HG03103 (cell line): ENCODE measurements around the gene JAKMIP1.
"Not testable (repeated sequence)": the region's sequence is repeated elsewhere in the genome, so short reads cannot be mapped to it uniquely, and the experiment has no call there.

Source experiments
- ATAC-seq: cut with Tn5 transposase; IDR thresholded peaks from one replicate; pipeline ENCODE4 v1.9.1; 2021; ENCODE audit warnings: low read depth; ENCODE audit not compliant: unreplicated experiment

The JAKMIP1 gene

GRCh38 chr4:6022607-6023288, 177.6 kb downstream of the JAKMIP1 start:
- no peak for ATAC-seq

GRCh38 chr4:6021831-6022606, 178.3 kb downstream of the JAKMIP1 start:
- no peak for ATAC-seq

DNA sequence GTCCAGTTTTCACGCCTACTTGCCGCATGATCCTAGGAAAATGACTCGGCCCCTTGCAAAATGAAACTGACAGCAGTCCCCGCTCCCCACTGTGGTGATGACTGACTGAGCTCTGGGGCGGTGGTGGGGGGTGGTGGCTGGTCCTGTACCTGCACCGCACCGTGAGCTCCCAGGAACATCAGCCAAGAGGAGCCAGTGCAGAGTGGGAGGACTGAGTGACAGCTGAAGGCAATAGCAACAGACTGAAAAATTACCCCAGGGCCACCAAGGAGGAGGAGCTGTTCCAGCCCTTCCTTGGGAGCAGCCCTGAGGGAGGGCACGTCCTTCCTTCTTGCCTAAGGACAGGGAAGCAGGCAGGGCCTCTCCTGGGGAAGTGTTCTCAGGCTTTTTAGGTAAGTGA, 179.7 kb downstream of the JAKMIP1 start:
- ATAC-seq, result no peak

- no peak for ATAC-seq
These were observed 180.8 kb downstream of the JAKMIP1 start for GRCh38 chr4:6019316-6020263.

DNA sequence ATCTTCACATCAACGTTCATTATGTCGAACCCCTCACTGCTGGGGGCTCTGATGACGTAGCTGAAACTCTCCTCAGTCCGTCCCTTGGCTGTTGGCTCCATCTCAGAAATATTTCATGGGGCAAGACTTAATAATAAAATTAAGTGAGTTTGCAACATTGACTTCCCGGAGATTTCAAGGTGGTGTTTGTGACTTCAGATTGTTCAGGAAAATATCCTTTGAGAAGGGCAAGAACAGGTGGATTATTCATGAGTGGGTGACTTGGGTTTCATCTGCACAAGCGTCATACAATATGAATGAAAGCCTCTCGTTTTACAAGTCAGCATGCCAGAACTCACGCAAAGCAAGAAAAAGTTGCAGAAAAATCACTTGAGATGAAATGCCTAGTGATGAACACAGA, 182.0 kb downstream of the JAKMIP1 start, which contains the start of gene C4orf50:
Gene C4orf50, minus strand, starts transcription at position 101 of the 400 bp plus-strand sequence.
- ATAC-seq, result no peak

DNA sequence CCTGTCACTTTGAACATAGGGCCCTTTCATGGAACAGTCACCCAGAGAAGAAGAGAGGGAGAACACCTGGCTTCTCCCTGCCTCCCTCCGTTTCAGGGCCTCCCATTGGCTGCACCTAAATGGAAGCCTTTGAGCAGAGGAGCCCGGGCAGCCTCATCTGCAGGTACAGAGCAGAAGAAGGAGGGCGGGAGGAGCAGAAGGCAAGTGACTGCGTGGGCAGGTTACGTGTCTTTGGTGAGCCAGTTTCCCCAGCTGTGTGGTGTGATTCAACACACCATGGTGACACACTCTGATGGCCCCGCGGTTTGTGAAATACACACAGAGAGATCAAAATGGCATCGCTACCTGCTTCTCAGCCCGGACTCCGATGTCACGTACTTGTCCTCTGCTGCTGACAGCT, 182.5 kb downstream of the JAKMIP1 start:
- ATAC-seq, result no peak

DNA sequence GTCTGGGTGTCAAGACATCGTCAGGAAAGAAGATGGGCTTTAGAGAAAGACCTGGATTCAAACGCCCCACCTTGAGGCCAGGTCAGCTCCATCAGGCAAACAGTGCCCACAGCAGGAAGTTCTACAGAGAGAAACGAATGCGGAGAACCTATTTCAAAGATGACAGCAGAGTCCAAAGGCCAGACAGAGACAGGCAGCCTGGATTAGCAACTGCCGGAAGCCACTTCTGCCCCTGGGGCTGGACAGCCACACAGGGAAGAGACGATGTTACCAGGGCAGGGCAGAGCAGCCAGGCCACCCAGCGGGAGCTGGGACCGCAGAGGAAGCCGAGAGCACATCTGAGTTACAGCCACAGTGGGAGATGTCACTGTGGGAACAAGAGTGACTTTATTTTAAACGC, 183.3 kb downstream of the JAKMIP1 start:
- ATAC-seq, result no peak

DNA sequence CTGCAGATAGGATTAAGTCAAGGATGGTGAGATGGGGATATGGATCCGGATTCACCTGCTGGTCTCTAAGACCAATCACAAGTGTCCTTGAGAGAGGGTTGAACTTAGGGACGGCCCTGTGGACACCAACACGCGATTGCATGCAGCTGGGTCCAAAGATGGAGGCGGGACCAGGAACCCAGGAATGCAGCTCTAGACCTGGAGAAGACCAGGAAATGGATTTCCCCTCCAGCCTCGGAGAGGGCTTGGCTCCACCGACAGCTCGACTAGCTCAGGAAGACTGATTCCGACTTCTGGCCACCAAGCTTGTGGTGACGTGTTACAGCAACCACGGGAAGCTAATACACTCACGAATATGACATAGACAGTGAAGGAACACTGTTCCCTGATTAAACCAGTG, 186.8 kb downstream of the JAKMIP1 start:
- no peak for ATAC-seq

GRCh38 chr4:6012200-6012599, 188.1 kb downstream of the JAKMIP1 start:
- ATAC-seq, result no peak

DNA sequence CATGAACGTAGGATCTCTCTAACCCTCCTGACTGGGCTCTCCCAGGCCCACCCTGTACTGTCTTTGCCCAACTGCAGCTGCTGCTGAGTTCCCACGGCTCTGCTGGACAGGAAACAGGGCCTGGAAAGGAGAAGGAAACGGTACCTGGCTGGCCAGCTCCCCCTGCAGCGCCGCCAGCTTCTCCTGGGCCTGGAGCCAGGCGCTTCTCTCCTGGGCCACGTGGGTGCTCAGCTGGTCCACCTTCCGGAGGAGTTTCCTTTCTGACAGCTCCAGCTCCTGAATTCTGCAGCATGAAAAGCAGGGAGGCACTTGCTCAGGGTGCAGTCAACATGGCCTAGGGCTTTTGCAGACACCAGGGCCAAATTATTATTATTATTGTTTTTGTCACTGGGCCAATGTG, 188.7 kb downstream of the JAKMIP1 start:
- no peak for ATAC-seq

DNA sequence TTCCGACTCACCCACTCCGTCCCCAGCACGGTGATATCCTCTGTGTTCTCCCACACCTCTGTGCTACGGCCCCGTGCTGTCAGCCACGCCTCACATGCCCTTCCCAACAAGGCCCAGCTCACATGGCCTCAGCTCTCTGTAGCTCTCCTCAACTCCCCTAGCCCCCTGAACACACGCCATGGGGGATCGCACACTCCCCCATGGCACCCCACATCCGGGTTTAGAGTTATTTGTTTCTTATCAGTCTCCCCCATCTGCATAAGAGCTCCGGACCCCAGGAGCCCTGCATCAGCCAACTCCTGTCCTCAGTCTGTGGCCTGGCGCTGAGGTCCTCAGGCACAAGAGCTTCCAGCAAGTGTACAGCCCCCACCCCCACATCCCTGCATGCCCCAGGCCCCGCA, 189.1 kb downstream of the JAKMIP1 start:
- ATAC-seq, result no peak

DNA sequence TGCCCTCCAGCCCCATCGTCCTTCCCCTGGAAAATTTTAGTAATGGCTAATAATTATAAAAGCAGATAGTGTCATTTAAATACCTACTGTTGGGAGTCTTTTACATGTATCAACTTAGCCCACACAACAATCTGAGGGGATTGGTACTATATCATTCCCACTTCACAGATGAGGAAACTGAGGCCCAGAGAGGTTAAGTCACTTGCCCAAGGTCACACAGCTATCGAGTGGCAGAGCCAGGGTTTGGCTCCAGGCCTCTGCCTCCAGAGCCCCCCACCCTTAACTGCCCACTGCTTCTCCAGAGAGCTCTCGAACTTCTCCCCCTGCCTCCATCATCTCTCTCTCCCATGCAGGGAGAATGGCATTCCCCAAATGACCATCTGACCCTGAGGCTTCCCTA, 189.6 kb downstream of the JAKMIP1 start:
- ATAC-seq, result no peak

- ATAC-seq, result no peak
These were observed 190.9 kb downstream of the JAKMIP1 start for GRCh38 chr4:6009452-6009851.

DNA sequence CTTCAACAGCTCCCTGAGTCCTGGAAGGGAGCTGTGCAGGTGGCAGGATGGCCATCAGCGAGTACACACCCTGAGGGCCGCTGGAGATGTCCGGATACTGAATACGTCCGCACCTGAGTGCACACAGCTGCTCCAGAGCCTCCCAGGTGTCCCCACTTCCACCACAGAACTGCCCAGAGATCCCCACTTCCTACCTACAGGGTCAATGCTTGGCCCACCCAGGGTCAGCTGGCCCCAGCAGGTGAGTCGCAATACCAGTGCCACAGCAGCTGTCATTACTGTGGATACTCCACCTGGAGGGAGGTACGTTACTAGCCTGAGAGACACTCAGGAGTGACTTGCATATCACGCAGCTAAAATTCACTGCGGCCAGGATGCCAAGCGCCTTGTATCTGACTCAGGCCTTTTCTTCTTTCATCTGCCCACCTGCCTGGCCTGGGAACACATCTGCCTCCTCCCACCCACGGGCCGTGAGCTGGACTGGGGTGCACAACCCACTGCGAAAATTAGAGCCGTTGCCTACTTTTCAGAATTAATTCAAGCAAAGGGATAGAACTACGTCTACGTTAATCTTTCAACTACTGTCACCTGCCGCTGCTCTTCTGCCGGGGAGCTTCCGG, 191.5 kb downstream of the JAKMIP1 start:
- ATAC-seq, result no peak

DNA sequence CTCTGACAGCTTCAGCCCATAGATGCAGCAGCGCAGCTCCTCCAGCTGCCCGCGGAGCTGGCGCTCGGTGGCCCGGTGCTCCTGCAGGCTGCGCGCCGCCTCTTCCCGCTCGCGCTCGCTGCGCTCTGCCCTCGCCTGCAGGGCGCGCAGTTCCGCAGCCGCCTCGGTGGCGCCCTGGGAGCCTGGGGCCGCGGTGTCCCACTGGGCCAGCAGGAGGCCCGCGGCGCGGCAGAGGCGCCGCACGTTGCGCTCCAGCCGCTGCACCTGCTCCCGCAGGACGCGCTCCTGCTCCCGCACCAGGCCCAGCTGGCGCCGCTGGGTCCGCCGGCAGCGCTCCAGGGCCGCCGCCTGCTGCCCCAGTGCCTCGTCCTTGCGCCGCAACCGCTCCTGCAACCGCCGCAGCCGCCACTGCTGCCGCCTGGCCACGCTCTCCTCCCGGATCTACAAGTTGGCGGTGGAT, 192.2 kb downstream of the JAKMIP1 start:
- ATAC-seq, result no peak

GRCh38 chr4:6005175-6005574, 195.2 kb downstream of the JAKMIP1 start:
- ATAC-seq, result no peak

GRCh38 chr4:6003485-6003884, 196.9 kb downstream of the JAKMIP1 start:
- ATAC-seq, result not testable (repeated sequence)

- no peak for ATAC-seq
These were observed 197.4 kb downstream of the JAKMIP1 start for GRCh38 chr4:6002926-6003325.

DNA sequence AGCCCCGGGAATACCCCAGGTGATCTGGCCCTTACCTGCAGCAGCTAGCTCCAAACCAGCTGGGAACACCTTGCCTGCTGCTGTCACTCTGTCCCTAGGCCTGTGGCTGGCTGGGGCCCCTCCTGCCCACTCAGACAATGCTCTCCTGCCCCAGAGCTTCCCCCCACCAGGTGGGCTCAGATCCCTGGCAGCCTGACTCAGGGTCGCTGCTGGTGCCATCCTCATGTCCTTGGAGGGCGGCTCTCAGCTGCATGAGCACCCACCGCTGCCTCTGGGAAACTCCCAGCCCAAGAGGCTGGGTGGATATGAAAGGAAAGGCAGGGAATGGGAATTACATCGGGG, 197.9 kb downstream of the JAKMIP1 start:
- ATAC-seq, result no peak

DNA sequence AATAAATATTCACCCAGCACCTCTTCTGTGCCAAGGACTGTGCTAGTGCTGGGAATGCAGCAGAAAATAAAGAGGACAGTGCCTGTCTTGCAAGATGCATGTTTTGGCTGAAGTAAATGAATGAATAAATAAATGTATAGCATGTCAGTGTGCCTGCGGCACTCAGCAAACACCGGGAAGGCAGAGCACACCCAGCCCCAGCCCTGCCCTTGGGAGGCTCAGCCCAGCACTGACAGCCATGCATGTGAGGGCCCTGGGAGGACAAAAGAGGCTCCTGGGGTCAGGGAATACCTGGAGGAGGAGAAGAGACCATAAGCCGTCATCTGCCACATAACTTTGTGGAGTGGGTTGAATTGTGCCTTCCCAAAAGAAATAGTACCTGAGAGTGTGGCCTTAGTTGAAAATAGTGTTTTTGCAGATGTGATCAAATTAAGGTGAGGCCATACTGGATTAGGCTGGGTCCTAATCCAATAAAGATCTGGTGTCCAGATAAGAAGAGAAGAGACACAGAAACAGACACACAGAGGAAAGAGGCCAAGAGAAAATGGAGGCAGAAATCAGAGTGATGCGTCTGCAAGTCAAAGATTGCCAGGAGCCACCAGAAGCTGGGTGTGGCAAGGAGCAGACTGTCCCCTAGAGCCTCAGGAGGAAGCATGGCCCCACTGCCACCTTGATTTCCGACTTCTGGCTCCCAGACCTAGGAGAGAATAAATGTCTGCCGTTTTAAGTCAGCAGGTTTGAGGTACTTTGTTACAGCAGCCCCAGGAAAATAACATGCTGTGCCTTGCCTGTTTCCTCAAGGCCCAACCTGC, 198.5 kb downstream of the JAKMIP1 start:
- no peak for ATAC-seq
